Esophagus muscularis mucosa (tissue), 3 donors: ENCODE measurements around the gene ITSN2.

ENCODE experiments used
- CTCF ChIP-seq, 3 experiments: fragments of 200-600 bp in 2 of 3; fragments of 450-650 bp in 1 of 3; sonication (generic) in 2 of 3; IDR thresholded peaks; one replicate each; pipeline ENCODE4 v1.5.1; 2017 to 2019; ENCODE audit warnings: antibody characterized with exemption in 3 of 3, mild to moderate bottlenecking in 2 of 3, moderate library complexity in 1 of 3
- POLR2AphosphoS5 ChIP-seq, 2 donors: sonication (generic); formaldehyde crosslinking; IDR thresholded peaks; one replicate each; pipeline ENCODE4 v1.6.1; 2017; ENCODE audit warnings: antibody characterized with exemption in 2 of 2

GRCh38 chr2:24272907-24273306 is 87.4 kb downstream of the ITSN2 start:
- TF ChIP-seq POLR2AphosphoS5 (IDR thresholded peaks at IDR 0.05) (no peak), CTCF (IDR thresholded peaks at IDR 0.05) (no peak)
